NCI-H345 (cell line): ENCODE results near the gene POR.
A peak's percentile ranks its signal among the peaks of the same experiment; 100 is the strongest.

Experiments
- DNase-seq: peaks from one replicate; lab custom pipeline; 2025; lab: John Stamatoyannopoulos, UW

The POR gene

DNA sequence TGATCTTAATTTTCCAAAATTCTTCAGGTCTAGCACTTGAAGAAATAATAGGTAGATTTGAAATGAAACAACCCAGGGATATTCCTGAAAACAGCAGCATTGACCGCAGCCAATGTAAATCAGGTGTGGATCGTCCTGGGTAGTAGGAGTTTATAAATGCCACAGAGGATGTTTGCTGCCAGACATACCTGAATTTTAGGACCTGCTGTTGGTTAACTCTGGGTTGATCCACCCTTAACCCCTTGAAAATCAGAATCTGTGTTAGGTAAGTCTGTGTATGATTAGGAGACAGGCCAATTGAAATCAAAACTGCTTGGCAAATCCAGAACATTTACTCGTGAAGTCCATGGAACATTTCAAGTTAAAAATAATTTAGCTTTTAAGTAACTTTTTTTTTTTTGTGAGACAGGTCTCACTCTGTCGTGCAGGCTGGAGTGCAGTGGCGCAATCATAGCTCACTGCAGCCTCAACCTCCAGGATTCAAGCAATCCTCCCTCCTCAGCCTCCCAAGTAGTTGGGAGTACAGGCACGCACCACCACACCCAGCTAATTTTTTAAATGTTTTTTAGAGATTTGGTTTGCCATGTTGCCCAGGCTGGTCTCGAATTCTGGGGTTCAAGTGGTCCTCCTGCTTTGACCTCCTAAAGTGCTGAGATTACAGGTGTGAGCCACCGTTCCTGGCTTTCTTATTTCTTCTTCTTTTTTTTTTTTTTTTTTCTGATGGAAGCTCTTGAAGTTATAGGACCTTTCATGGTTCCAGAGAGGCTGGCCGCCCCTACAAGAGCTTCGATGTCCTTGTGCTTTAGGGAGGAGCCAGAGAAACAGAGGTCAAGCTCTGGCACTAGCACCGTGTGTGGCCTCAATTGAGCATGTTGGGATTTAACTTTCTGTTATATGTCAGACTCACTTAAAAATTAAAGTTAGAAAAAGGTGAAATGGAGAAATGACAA lies 2.0 kb downstream of the POR start:
- no peak for DNase-seq

DNA sequence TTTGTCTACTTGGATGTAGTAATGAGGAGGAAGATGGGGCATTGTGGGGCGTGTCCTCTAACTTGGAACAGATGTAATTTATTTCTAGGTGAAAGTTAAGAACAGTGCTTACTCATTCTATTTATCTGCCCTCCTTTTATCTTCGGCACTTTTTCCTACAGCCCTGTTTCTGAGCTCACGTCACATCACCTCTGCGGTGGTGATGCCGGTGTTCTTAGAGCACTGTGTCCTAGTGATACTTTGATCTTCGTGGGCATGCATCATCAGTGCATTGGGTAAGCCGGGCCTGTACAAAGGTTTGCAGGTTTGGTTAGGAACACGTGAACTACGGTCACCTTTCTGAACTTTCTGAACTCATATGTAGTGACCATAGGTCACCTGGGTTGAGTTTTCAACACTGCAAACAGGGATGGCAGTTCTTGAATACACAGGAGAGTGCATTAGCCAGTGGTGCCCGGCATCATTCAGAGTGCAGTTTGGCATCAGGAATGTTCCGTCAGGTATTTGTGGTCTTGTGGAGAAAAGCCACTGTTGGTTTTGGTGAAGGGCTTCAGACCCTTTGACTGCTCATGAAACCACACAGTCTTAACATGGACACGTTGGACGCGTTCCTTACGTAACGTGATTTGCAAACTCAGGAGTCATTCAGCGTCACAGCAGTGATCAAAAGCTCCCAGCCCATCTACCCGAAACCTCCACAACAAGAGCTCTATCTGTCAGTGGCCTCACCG lies 5.6 kb downstream of the POR start:
- DNase-seq = no peak

DNA sequence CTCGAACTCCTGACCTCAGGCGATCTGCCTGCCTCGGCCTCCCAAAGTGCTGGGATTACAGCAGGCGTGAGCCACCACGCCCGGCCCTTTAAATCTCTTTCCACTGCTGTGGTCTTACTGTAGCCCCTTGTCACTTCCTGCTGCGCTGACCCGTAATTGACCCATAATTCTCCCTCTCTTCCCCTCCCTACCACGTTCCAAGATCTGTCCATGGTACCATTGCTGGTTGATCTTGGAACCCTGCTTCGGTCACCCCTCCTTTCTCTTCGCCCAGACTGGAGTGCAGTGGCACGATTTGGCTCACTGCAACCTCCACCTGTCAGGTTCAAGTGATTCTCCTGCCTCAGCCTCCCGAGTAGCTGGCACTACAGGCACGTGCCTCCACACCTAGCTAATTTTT lies 6.5 kb downstream of the POR start:
- no peak for DNase-seq

DNA sequence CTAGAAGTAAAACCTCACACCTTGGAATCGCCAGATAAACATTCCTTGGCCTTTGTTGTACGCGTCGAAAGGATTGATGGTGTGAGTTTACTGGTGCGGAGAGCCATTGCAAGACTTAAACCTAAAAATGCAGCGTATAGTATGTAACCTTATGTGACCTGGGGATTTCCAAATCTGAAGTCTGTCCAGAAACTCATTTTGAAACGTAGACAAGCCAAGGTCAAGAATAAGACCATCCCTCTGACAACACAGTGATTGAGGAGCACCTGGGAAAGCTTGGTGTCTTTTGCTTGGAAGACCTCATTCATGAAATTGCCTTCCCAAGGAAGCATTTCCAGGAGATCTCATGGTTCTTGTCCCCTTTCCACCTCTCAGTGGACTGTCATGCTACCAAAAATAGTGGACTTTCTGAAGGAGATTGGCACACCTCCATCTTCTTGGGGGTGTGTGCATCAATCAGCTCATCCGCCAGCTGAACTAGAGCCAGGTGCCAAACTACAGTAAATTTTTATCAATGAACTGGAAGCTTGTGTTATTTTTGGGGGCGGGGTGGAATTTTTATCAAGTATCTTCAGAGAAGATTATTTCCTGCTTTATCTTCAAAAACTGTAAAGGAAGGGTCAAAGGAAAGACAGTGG lies 8.1 kb downstream of the POR start:
- no peak for DNase-seq

DNA sequence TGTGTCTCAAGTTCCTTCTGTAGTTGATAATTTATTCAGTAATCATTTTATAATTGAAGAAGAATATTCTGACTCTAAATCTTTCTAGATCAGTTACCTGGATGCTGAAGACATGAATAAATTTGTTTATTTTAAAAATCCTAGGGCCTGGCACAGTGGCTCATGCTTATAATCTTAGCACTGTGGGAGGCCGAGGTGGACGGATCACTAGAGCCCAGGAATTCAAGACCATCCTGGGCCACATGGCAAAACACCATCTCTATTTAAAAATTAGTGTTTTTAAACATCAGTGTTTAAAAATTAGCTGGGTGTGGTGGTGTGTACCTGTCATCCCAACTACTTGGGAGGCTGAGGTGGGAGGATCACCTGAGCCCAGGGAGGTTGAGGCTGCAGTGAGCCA lies 9.3 kb downstream of the POR start:
- DNase-seq = no peak

DNA sequence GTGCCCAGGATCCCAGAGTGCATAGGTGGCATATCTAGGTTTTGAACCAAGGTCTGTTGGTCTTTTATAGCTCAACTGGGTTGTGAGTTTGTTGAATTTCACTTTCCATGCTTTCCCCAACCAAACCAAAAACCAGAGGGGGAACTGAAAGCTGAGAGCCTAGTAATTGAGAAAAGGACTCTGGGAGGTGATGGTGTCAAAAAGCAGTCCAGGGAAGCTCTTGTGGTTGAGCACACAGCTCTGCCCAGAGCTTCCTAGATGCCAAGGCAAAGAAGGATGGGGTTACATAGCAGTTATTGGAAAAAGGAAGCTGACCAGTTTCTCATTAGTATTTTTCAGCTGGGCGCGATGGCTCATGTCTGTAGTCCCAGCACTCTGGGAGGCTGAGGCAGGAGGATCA lies 9.9 kb downstream of the POR start:
- no peak for DNase-seq

DNA sequence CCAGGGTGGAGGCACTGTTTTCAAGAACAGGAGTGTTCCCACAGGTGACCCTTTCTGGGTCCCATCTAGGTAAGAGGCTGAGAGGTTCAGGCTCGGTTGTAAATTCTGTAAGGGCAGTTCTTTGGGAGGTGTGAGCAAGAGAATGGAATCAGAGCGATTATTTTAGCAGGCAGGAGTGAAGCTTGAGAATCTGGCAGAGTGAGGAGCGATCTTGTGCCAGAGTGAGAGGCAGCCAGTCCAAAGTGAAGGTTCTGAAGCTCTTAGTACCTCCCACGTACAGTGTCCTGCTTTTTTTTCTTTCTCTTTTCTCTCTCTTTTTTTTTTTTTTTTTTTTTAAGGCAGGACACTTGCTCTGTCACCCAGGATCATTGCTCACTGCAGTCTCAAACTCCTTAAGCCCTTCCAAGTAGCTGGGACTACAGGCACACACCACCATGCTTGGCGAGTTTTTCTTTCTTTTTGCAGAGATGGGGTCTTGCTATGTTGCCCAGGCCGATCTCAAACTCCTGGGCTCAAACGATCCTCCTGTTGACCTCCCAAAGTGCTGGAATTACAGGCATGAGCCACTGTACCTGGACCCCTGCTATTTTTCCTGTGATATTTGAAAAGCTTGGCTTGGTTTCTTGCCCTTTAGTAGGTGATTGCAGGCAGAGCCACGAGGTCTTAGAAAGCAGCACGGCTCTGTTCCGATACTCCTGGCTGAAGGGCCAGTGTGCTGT lies 10.9 kb downstream of the POR start:
- DNase-seq = no peak

DNA sequence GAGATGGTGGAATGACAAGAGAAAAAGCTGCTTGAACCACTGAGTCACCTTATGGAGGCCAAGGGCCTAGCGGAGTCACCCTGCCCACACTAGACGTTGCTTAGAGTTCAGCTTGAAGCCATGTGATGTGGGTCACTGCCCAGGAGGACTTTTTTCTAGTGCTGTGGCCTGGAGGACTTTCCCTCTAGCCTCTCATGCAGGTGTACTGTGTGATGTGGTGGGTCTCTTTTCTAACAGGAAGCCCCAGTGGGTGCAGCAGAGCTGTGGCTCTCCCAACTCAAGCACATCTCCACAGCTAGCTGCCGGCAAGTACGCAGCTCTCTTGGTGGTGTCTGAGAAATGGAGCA lies 13.6 kb downstream of the POR start:
- no peak for DNase-seq

DNA sequence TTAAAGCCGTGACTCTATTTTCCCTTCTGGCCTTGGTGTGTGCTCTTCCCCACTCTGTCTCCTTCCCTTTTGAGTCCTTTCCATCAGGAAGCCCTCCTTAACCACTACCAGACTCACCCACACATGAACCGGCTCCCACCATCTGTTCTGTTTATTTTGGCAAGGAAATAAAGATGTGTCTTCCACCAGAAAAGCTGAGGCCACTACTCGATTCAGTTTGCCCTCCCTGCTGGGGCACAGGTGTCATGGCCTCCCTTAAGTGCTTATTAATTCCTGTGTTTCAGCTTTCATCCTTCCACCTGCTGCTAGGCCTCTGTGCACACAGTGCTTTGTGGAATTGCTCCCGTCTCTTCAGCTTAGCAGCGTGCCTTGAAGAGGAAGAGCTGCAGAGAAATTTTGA lies 16.7 kb downstream of the POR start:
- peak; percentile 92 for DNase-seq

DNA sequence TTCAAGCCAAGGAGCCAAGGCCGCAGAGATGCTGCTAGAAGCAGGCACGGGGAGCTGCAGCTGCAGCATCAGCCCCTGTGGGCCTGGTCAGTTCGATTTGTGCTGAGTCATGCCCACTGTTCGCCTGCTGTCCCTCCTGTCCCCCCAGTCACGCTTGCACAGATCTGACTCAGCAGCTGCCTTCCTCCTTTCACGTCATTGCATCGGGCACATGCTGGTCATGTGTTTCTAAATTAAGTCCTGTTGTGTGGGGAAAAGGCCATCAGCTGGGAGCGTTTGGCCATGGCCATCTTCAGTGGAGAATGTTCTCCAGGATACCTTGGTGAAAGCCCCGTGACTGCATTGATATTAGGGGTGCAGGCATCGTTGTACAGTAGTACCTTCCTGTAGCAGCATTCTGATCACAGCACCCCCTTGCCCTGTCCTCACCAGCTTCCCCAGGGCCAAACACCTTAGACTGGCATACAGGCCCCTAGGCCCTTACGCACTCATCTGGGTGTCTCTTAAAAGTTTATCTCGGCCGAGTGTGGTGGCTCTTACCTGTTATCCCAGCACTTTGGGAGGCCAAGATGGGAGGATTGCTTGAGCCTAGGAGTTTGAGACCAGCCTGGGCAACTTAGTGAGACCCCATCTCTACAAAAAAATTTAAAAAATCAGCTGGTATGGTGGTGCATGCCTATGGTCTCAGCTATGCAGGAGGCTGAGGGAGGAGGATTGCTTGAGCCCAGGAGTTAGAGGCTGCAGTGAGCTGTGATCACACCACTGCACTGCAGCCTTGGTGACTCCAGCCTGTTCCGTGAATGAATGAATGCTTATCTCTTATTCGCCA lies 23.2 kb downstream of the POR start:
- DNase-seq = peak; percentile 19

DNA sequence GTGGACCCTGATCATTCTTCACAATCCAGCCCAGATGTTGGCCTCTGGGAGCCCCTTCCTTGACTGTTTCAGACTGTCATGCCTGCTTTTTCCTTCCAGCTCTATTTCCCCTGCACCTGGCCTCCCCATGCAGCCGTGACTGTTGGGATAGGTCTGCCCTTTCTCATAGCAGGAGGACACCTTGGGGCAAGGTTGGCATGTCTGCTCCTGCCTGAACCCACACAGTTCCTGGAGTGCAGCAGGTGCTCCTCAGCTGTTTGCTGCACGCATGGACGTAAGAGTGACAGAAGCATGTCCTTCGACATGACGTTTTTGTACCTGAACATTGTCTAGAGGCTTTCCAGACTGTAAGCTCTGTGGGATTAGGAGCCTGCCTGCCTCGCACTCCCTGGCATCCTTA lies 24.0 kb downstream of the POR start:
- DNase-seq = peak; percentile 87

DNA sequence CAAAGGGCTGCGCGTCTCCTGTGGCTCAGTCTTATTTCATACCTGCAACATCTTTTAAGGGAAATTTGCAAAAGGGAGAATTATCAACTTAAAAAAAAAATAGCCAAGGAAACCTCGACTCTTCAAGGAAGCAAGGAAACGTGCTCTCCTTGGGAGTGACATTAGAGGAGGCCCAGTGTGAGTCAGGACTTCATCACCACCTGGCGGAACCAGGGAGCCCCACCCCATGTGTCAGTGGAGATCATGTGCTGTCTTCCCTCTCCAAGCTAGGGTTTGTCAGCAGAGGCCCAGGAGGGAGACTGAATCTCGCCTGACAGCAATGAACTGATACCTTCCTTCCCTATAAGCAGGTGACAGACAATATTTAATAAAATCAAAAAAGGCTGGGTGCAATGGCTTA lies 28.9 kb downstream of the POR start:
- DNase-seq = no peak

DNA sequence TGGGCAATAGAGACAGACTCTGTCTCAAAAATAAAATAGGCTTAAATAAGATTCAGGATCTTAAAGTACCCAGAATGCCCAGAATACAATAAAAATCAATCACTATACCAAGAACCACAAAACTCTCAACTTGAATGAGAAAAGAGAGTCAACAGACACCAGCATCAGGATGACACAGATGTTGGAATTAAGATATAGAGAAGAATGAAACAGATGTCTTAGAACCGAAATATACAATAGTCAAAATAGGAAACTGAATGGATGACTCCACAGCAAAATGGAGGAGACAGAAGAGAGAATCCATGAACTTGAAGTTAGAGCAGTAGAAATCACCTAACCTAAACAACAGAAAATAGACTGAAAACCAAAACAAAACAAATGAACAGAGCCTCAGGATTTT lies 29.6 kb downstream of the POR start:
- no peak for DNase-seq

DNA sequence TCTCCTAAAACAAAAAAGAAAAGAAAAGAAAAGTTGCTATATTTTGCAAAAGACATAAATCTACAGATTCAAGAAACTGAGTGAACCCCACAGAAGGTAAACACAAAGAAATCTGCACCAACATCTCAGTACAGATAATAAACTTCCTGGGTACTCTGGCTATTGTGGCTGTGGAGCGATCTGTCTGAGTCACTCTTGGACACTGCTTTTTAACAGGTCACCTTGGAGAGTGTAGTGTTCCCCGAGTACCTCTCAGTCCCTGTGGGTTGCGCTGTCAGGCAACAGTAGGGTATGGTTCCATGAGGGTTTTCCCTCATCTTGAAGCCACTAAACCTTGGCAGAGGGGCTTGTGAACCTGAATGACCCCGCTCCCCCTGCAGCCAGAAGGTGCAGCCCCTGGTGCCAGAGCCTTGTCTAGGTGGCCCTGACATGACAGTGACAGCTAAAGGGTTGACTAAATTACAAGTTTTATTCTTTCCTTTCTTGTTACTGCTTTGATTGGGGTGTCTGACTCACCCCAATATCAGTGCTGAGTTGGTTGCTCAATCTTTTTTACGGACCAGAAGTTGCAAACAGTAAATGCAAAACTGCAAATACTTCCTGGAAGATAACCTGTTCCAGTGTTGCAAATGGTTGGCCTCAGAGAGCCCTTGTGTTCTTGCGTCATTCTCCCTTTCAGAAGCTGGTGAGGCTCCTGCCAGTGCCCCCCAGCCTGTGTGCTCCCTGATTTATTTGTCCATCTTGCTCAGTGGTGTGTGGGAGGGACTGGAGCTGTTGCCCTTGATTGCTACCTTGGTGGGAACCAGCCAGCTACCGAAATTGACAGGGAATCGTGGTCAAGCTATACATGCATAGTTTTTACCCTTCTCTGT lies 30.6 kb downstream of the POR start:
- DNase-seq = no peak

DNA sequence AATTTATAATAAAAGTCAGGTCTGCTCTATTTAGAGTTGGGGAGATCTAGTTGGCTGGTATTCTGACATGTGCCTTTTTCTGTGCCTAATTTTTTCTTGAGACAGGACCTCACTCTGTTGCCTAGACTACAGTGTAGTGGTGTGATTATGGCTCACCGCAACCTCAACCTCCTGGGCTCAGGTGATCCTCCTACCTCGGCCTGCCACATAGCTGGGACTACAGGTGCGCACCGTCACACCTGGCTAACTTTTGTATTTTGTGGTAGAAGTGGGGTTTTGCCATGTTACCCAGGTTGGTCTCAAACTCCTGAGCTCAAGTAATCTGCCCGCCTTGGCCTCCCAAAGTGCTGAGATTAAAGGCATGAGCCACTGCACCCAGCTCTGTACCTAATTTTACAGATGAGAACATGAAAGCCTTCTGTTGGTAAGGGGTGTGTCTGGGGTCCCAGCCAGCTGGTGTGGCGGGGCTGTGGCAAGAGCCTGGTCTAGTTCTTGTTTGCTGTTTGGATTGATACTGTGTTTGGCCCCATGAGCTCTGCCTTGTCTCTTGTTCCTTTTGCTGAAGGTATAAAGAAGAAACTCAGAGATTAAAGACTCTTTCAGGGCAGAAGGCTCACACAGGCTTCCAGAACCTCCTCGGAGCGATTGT lies 31.4 kb downstream of the POR start:
- no peak for DNase-seq

DNA sequence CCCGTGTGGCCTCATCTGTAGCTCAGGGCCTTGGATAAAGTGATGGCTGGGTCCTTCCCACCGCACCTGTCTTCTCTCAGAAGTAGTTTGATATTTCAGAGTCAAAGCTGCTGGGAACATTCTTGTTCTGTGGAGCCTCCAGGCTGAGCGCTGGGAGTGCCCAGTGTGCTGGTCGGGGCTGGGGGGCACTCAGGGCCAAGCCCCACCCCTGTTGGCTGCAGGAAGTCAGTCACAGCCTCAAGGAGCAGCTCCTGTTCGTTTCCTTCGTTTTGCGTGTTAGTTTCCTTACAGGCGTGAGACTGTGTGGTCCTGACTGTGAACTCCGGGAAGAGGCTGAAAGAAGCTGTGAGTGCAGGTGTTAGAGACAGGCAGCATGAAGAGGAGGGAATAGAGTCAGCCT lies 33.2 kb downstream of the POR start:
- DNase-seq = no peak

DNA sequence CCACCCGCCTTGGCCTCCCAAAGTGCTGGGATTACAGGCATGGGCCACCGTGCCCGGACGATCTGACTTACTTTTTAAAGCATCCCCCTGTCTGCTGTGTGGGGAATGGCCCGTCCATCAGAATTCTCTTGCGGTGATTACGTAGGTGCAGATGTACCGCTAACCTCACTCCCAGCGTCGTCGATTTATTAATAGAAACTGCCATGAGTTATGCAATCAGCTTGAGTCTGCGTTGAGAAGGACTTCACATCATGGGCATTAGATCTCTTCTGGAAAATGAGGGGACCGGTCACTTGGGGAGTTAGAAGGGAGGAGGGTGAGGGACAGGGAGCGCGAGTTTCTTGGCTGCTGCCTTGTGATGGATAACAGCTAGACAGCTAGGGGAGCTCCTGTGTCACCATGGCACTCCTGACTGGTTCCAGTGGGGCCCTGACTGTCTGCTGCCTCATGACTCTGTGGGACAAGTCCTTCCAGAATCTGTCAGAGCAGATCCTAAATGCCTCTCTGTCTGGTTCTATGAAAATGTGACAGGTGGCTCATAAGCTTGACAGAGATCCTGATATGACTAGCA lies 35.2 kb downstream of the POR start:
- no peak for DNase-seq

DNA sequence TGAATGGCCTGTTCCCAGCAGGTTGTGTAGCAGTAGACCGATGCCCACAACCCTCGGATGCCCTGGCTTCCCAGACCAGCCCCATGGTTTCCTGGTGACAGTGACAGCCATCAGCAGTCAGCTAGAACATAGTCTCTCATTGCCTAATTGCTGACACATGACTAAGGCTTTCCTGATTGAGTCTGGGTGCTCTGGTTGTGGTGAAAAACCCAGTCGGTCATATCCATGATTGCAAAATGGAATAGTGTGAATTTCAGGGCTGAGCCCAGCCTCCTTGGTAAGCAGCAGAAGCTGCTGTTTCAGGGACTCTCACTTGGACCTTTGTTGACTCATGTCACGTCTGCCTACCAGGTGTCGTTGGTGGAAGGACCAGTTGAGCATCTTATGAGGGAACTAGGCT lies 36.6 kb downstream of the POR start:
- no peak for DNase-seq

DNA sequence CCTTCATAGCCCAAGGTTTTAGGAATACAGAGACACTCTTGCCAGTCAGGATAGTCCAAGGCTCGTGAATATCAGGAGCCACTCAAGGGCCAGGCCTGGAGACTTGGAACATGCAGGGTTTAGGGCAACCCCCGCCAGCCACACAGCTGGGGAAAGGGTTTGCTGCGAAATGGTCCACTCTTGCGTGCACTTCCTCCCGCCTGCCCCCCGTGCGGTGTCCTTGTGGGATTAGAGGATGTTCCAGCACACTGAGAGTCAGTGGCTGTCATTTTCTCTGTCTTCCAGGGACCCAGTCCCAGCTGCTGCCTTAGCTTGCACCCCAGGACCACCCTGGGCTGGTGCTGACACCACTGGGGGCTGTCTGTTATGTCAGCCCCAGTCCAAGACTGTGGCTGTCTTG lies 38.5 kb downstream of the POR start:
- DNase-seq = no peak

DNA sequence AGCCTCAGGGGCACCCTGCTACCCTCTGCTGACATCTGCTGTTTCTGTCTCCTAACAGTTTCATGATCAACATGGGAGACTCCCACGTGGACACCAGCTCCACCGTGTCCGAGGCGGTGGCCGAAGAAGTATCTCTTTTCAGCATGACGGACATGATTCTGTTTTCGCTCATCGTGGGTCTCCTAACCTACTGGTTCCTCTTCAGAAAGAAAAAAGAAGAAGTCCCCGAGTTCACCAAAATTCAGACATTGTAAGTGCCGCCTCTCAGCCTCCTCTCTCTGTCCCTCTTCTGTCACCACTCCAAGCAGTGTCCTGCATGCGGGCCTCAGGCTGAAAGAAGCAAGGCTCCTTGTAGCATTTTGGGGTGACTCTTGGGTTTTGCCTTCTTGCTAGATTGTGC lies 39.0 kb downstream of the POR start:
- no peak for DNase-seq
